Measurements from ENCODE around the gene CDKN2AIP. TPM values are rescaled to one million over a fixed set of nuclear protein-coding genes. Genes with fewer than 3 reads are reported as not detected.
"Not testable (repeated sequence)": the region's sequence is repeated elsewhere in the genome, so short reads cannot be mapped to it uniquely, and the experiment has no call there.

The CDKN2AIP gene
- total RNA-seq, 2 experiments from 2014 or later: 55.7 to 56.9 TPM

DNA sequence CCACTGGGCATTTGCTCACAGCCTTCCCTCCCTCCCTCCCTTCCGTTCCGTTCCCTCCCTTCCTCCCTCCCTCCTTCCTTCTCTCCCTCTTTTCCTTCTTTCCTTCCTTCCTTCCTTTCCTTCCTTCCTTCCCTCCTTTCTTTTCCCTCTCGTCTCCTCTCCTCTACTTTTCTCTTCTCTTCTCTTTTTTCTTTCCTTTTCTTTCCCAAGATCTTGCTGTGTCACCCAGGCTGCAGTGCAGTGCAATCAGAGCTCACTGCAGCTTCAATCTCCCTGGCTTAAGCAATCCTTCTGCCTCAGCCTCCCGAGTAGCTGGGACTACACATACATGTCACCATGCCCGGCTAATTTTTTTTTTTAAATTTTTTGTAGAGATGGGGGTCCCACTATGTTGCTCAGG is 33.7 kb downstream of the CDKN2AIP start:
- CTCF ChIA-PET: no interaction called here
- H3K36me3 Mint-ChIP-seq (ENCODE audit: low read depth): no peaks in the 10 kb centered on the region
- H3K9me3 Mint-ChIP-seq: no peaks in the 10 kb centered on the region
- H3K27ac Mint-ChIP-seq: no peak overlapping the region
- no peaks in the 10 kb centered on the region for H3K27me3 Mint-ChIP-seq
- no peak overlapping the region for H3K27ac ChIP-seq (ENCODE audit: low read depth in 1 of 2, low read length in 2 of 2)
- ATAC-seq (ENCODE audit: poor library complexity) (no peak), DNase-seq (no peak)
- no peaks in the 10 kb centered on the region for H3K9me3 ChIP-seq (ENCODE audit: control insufficient read depth in 1 of 2, insufficient read depth in 1 of 2, low read length in 2 of 2)
- no peaks in the 10 kb centered on the region for H3K4me1 ChIP-seq (ENCODE audit: insufficient read depth, low read length)
- intact Hi-C loops (cut with DNase I, micrococcal nuclease): loop anchor here (10.0 kb wide), 2 partner anchors 177 to 367 kb away; partner anchors contain the start of genes RWDD4 (in 1 of the 2) and TRAPPC11 (in 1 of the 2)
- no peaks in the 10 kb centered on the region for H3K4me1 Mint-ChIP-seq (ENCODE audit: low read depth)
- H3K4me3 ChIP-seq (ENCODE audit: low read length): no peak overlapping the region
- TF ChIP-seq, protein P1, sequence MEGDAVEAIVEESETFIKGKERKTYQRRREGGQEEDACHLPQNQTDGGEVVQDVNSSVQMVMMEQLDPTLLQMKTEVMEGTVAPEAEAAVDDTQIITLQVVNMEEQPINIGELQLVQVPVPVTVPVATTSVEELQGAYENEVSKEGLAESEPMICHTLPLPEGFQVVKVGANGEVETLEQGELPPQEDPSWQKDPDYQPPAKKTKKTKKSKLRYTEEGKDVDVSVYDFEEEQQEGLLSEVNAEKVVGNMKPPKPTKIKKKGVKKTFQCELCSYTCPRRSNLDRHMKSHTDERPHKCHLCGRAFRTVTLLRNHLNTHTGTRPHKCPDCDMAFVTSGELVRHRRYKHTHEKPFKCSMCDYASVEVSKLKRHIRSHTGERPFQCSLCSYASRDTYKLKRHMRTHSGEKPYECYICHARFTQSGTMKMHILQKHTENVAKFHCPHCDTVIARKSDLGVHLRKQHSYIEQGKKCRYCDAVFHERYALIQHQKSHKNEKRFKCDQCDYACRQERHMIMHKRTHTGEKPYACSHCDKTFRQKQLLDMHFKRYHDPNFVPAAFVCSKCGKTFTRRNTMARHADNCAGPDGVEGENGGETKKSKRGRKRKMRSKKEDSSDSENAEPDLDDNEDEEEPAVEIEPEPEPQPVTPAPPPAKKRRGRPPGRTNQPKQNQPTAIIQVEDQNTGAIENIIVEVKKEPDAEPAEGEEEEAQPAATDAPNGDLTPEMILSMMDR (IDR thresholded peaks at IDR 0.05): no peak
- H3K27me3 ChIP-seq (ENCODE audit: control insufficient read depth in 1 of 2, insufficient read depth in 2 of 2, low read length in 2 of 2): no peaks in the 10 kb centered on the region
- H3K4me3 Mint-ChIP-seq: no peak overlapping the region
- H3K36me3 ChIP-seq (ENCODE audit: insufficient read depth, low read length): no peaks in the 10 kb centered on the region
- POLR2A ChIA-PET: interaction anchor here (0.6 to 0.9 kb wide), 2 partner anchors 10 to 20 kb away, joined by 3 to 4 read pairs; no protein-coding TSS in a partner anchor

DNA sequence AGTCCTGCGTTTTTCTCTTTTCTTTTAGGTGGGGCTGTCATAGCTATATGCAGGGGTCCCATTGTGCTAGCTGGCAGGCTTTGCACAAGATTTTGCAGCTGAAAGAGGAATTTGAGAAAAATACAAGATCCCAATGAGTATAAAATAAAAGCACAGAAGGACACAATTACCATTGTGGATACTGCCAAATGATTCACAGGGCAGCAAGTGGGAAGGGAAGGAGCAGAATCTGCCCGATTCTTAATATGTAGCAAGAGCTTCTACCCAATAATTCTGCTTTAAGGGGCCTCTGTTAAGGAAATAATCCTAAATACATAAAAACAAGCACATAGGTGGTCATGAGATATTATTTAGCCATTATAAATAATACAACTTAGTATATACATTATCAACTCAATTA is 34.5 kb downstream of the CDKN2AIP start:
- no peaks in the 10 kb centered on the region for H3K27me3 Mint-ChIP-seq
- no peak for ATAC-seq (ENCODE audit: poor library complexity)
- H3K4me1 ChIP-seq (ENCODE audit: insufficient read depth, low read length): no peaks in the 10 kb centered on the region
- CTCF ChIA-PET: no interaction called here
- no peaks in the 10 kb centered on the region for H3K9me3 ChIP-seq (ENCODE audit: control insufficient read depth in 1 of 2, insufficient read depth in 1 of 2, low read length in 2 of 2)
- POLR2A ChIA-PET: interaction anchor here (0.9 kb wide), 1 partner anchor 19 kb away, joined by 3 read pairs; no protein-coding TSS in a partner anchor
- intact Hi-C loops (cut with DNase I, micrococcal nuclease): loop anchor here (10.0 kb wide), 2 partner anchors 176 to 366 kb away; partner anchors contain the start of genes RWDD4 (in 1 of the 2) and TRAPPC11 (in 1 of the 2)
- H3K36me3 Mint-ChIP-seq (ENCODE audit: low read depth): no peaks in the 10 kb centered on the region
- no peak overlapping the region for H3K4me3 Mint-ChIP-seq
- H3K27me3 ChIP-seq (ENCODE audit: control insufficient read depth in 1 of 2, insufficient read depth in 2 of 2, low read length in 2 of 2): no peaks in the 10 kb centered on the region
- H3K4me1 Mint-ChIP-seq (ENCODE audit: low read depth): no peaks in the 10 kb centered on the region
- DNase-seq: no peak
- no peak overlapping the region for H3K27ac ChIP-seq (ENCODE audit: low read depth in 1 of 2, low read length in 2 of 2)
- H3K4me3 ChIP-seq (ENCODE audit: low read length): no peak overlapping the region
- TF ChIP-seq, protein P1 (IDR thresholded peaks at IDR 0.05): no peak
- no peak overlapping the region for H3K27ac Mint-ChIP-seq
- no peaks in the 10 kb centered on the region for H3K36me3 ChIP-seq (ENCODE audit: insufficient read depth, low read length)
- no peaks in the 10 kb centered on the region for H3K9me3 Mint-ChIP-seq

DNA sequence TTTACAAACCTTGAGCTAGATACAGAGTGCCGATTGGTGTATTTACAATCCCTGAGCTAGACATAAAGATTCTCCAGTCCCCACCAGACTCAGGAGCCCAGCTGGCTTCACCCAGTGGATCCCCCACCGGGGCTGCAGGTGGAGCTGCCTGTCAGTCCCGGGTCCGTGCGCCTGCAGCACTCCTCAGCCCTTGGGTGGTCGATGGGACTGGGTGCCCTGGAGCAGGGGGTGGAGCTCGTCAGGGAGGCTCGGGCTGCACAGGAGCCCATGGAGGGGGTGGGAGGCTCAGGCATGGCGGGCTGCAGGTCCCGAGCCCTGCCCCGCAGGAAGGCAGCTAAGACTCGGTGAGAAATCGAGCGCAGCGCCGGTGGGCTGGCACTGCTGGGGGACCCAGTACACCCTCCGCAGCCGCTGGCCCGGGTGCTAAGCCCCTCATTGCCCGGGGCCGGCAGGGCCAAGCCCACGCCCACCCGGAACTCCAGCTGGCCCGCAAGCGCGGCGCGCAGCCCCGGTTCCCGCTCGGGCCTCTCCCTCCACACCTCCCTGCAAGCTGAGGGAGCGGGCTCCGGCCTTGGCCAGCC is 38.2 kb downstream of the CDKN2AIP start:
- H3K27me3 Mint-ChIP-seq; intact Hi-C loops (cut with DNase I, micrococcal nuclease); H3K27ac Mint-ChIP-seq; H3K36me3 ChIP-seq (ENCODE audit: insufficient read depth, low read length); H3K4me3 ChIP-seq (ENCODE audit: low read length); H3K9me3 ChIP-seq (ENCODE audit: control insufficient read depth in 1 of 2, insufficient read depth in 1 of 2, low read length in 2 of 2); H3K4me3 Mint-ChIP-seq; H3K4me1 ChIP-seq (ENCODE audit: insufficient read depth, low read length); CTCF ChIA-PET; H3K27me3 ChIP-seq (ENCODE audit: control insufficient read depth in 1 of 2, insufficient read depth in 2 of 2, low read length in 2 of 2); ATAC-seq (ENCODE audit: poor library complexity); H3K27ac ChIP-seq (ENCODE audit: low read depth in 1 of 2, low read length in 2 of 2); H3K4me1 Mint-ChIP-seq (ENCODE audit: low read depth); DNase-seq; H3K9me3 Mint-ChIP-seq; H3K36me3 Mint-ChIP-seq (ENCODE audit: low read depth); POLR2A ChIA-PET: not testable (repeated sequence)

DNA sequence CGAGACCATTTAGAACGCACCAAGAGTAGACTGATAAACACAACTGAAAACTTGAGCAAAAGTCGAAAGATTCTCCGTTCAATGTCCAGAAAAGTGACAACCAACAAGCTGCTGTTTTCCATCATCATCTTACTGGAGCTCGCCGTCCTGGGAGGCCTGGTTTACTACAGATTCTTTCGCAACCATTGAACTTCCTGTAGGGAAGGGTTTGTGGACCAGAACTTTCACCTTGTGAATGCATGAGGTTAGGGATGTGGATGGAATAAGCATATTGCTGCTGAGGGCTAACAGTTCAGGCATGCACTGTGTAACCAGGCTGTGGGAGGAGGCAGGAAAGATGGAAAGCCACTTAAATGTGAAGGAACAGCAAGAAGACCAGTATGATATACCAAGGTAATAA is 39.6 kb downstream of the CDKN2AIP start:
- no peaks in the 10 kb centered on the region for H3K9me3 Mint-ChIP-seq

More for the DNA sequence above, 39.6 kb downstream of the CDKN2AIP start:
- Histone ChIP-seq H3K9me3 (ENCODE audit: control insufficient read depth in 1 of 2, insufficient read depth in 1 of 2, low read length in 2 of 2) (no peaks in the 10 kb centered on the region), H3K27me3 (ENCODE audit: control insufficient read depth in 1 of 2, insufficient read depth in 2 of 2, low read length in 2 of 2) (no peaks in the 10 kb centered on the region), H3K27ac (ENCODE audit: low read depth in 1 of 2, low read length in 2 of 2) (no peak overlapping the region), H3K4me3 (ENCODE audit: low read length) (no peak overlapping the region), H3K36me3 (ENCODE audit: insufficient read depth, low read length) (no peaks in the 10 kb centered on the region), H3K4me1 (ENCODE audit: insufficient read depth, low read length) (no peaks in the 10 kb centered on the region)
- no peaks in the 10 kb centered on the region for H3K36me3 Mint-ChIP-seq (ENCODE audit: low read depth)
- H3K27ac Mint-ChIP-seq: no peak overlapping the region
- ATAC-seq (ENCODE audit: poor library complexity) (no peak), DNase-seq (no peak)
- no peaks in the 10 kb centered on the region for H3K4me1 Mint-ChIP-seq (ENCODE audit: low read depth)
- ChIA-PET CTCF (no interaction called here), POLR2A (interaction anchor here (1.1 kb wide), 1 partner anchor 20 kb away, joined by 4 read pairs; no protein-coding TSS in a partner anchor)
- intact Hi-C loops (cut with DNase I, micrococcal nuclease): no loop called here
- H3K27me3 Mint-ChIP-seq: no peaks in the 10 kb centered on the region
- no peak overlapping the region for H3K4me3 Mint-ChIP-seq
- TF ChIP-seq, protein P1 (IDR thresholded peaks at IDR 0.05): no peak
